ENCODE measurements around the gene HELB.

The HELB gene

GRCh38 chr12:66301944-66302826 lies at the start of gene HELB:
Gene HELB, plus strand, starts transcription at chr12:66302493. Its CDS starts 111 bp downstream, at chr12:66302604.
- peak; percentile 96 for DNase-seq

- DNase-seq: no peak
Observed at GRCh38 chr12:66252771-66253170, 49.5 kb upstream of the HELB start.

- no peak for DNase-seq
Observed at GRCh38 chr12:66255737-66256136, 46.6 kb upstream of the HELB start.

GRCh38 chr12:66258011-66258410 lies 44.3 kb upstream of the HELB start:
- DNase-seq: no peak

GRCh38 chr12:66262737-66263136 lies 39.6 kb upstream of the HELB start:
- no peak for DNase-seq

GRCh38 chr12:66268562-66268961 lies 33.7 kb upstream of the HELB start:
- peak; percentile 46 to 63 for DNase-seq

- peak; percentile 5 to 11 for DNase-seq
Observed at GRCh38 chr12:66269142-66269541, 33.2 kb upstream of the HELB start.

- DNase-seq: peak; percentile 58 to 76
Observed at GRCh38 chr12:66269757-66270383, 32.4 kb upstream of the HELB start.

GRCh38 chr12:66270613-66271012 lies 31.7 kb upstream of the HELB start:
- no peak for DNase-seq

GRCh38 chr12:66272650-66273049 lies 29.6 kb upstream of the HELB start:
- DNase-seq: no peak

- DNase-seq: no peak
Observed at GRCh38 chr12:66273147-66273546, 29.1 kb upstream of the HELB start.

GRCh38 chr12:66275040-66275439 lies 27.3 kb upstream of the HELB start:
- no peak for DNase-seq

GRCh38 chr12:66279123-66279712 lies 23.1 kb upstream of the HELB start:
- peak; percentile 47 to 67 for DNase-seq

- peak; percentile 44 to 45 for DNase-seq
Observed at GRCh38 chr12:66280561-66280960, 21.7 kb upstream of the HELB start.

- no peak for DNase-seq
Observed at GRCh38 chr12:66282244-66282643, 20.0 kb upstream of the HELB start.

- no peak for DNase-seq
Observed at GRCh38 chr12:66287275-66287674, 15.0 kb upstream of the HELB start.

- DNase-seq: no peak
Observed at GRCh38 chr12:66288121-66288520, 14.2 kb upstream of the HELB start.

- DNase-seq: no peak
Observed at GRCh38 chr12:66289485-66289884, 12.8 kb upstream of the HELB start.

- DNase-seq: no peak
Observed at GRCh38 chr12:66290716-66291200, 11.5 kb upstream of the HELB start.

- DNase-seq: no peak
Observed at GRCh38 chr12:66296176-66296683, 6.1 kb upstream of the HELB start.

- DNase-seq: no peak
Observed at GRCh38 chr12:66297080-66297479, 5.2 kb upstream of the HELB start.

- no peak for DNase-seq
Observed at GRCh38 chr12:66297923-66298322, 4.4 kb upstream of the HELB start.

- DNase-seq: no peak
Observed at GRCh38 chr12:66302827-66303169, 505 bp downstream of the HELB start.
